ENCODE measurements around the gene CYSTM1. TPM values are rescaled to one million over a fixed set of nuclear protein-coding genes. Genes with fewer than 3 reads are reported as not detected.

CYSTM1 gene
- total RNA-seq, 1 donor from 2014 or later, result 27.0 TPM

GRCh38 chr5:140208065-140208464 lies 33.1 kb downstream of the CYSTM1 start:
- no peak for DNase-seq (ENCODE audit: low read depth)

- no peak for DNase-seq (ENCODE audit: low read depth)
Measured at GRCh38 chr5:140213370-140213983, 38.5 kb downstream of the CYSTM1 start.

- DNase-seq (ENCODE audit: low read depth), result peak; percentile 87
Measured at GRCh38 chr5:140214831-140215230, 39.8 kb downstream of the CYSTM1 start.

GRCh38 chr5:140215276-140215675 lies 40.3 kb downstream of the CYSTM1 start:
- no peak for DNase-seq (ENCODE audit: low read depth)

- no peak for DNase-seq (ENCODE audit: low read depth)
Measured at GRCh38 chr5:140216478-140217074, 41.6 kb downstream of the CYSTM1 start.

- no peak for DNase-seq (ENCODE audit: low read depth)
Measured at GRCh38 chr5:140217299-140218026, 42.5 kb downstream of the CYSTM1 start.

GRCh38 chr5:140219068-140219991 lies 44.3 kb downstream of the CYSTM1 start:
- DNase-seq (ENCODE audit: low read depth), result peak; percentile 83

- peak; percentile 86 for DNase-seq (ENCODE audit: low read depth)
Measured at GRCh38 chr5:140220032-140220697, 45.2 kb downstream of the CYSTM1 start.

GRCh38 chr5:140220698-140221064 lies 45.7 kb downstream of the CYSTM1 start:
- no peak for DNase-seq (ENCODE audit: low read depth)

GRCh38 chr5:140221697-140222223 lies 46.8 kb downstream of the CYSTM1 start:
- DNase-seq (ENCODE audit: low read depth), result peak; percentile 82

- peak; percentile 57 for DNase-seq (ENCODE audit: low read depth)
Measured at GRCh38 chr5:140222416-140222815, 47.4 kb downstream of the CYSTM1 start.

- no peak for DNase-seq (ENCODE audit: low read depth)
Measured at GRCh38 chr5:140223567-140223966, 48.6 kb downstream of the CYSTM1 start.

- no peak for DNase-seq (ENCODE audit: low read depth)
Measured at GRCh38 chr5:140224658-140225057, 49.7 kb downstream of the CYSTM1 start.

GRCh38 chr5:140225396-140225795 lies 50.4 kb downstream of the CYSTM1 start:
- DNase-seq (ENCODE audit: low read depth), result no peak

GRCh38 chr5:140227046-140227445 lies 52.1 kb downstream of the CYSTM1 start:
- no peak for DNase-seq (ENCODE audit: low read depth)

GRCh38 chr5:140228364-140228837 lies 53.4 kb downstream of the CYSTM1 start:
- no peak for DNase-seq (ENCODE audit: low read depth)

GRCh38 chr5:140230373-140230772 lies 55.4 kb downstream of the CYSTM1 start:
- no peak for DNase-seq (ENCODE audit: low read depth)

GRCh38 chr5:140232731-140233130 lies 57.7 kb downstream of the CYSTM1 start:
- DNase-seq (ENCODE audit: low read depth), result no peak

- DNase-seq (ENCODE audit: low read depth), result no peak
Measured at GRCh38 chr5:140234377-140234989, 59.5 kb downstream of the CYSTM1 start.

- no peak for DNase-seq (ENCODE audit: low read depth)
Measured at GRCh38 chr5:140235791-140236551, 61.0 kb downstream of the CYSTM1 start.
